Measurements from ENCODE around the gene SORBS1.
"Not testable (repeated sequence)": the region's sequence is repeated elsewhere in the genome, so short reads cannot be mapped to it uniquely, and the experiment has no call there.

SORBS1 gene

GRCh38 chr10:95374597-95375209 is 186.5 kb downstream of the SORBS1 start:
- DNase-seq, result peak; percentile 27

GRCh38 chr10:95373660-95374059 is 187.5 kb downstream of the SORBS1 start:
- no peak for DNase-seq

GRCh38 chr10:95364342-95364741 is 196.8 kb downstream of the SORBS1 start:
- no peak for DNase-seq

GRCh38 chr10:95363303-95363912 is 197.8 kb downstream of the SORBS1 start:
- peak; percentile 18 for DNase-seq

GRCh38 chr10:95360122-95360714 is 201.0 kb downstream of the SORBS1 start:
- DNase-seq, result no peak

- no peak for DNase-seq
These were observed 201.7 kb downstream of the SORBS1 start for GRCh38 chr10:95359466-95359865.

GRCh38 chr10:95356190-95356955 is 204.8 kb downstream of the SORBS1 start:
- DNase-seq, result no peak

- no peak for DNase-seq
These were observed 205.9 kb downstream of the SORBS1 start for GRCh38 chr10:95355301-95355700.

- DNase-seq, result no peak
These were observed 207.1 kb downstream of the SORBS1 start for GRCh38 chr10:95354110-95354509.

GRCh38 chr10:95353123-95353522 is 208.0 kb downstream of the SORBS1 start:
- no peak for DNase-seq

GRCh38 chr10:95352684-95353083 is 208.5 kb downstream of the SORBS1 start:
- DNase-seq, result no peak

GRCh38 chr10:95350830-95351228 is 210.3 kb downstream of the SORBS1 start:
- DNase-seq, result no peak

GRCh38 chr10:95350219-95350829 is 210.8 kb downstream of the SORBS1 start:
- DNase-seq, result no peak

GRCh38 chr10:95347402-95347766 is 213.8 kb downstream of the SORBS1 start:
- not testable (repeated sequence) for DNase-seq

- DNase-seq, result no peak
These were observed 214.3 kb downstream of the SORBS1 start for GRCh38 chr10:95346715-95347401.

- no peak for DNase-seq
These were observed 217.6 kb downstream of the SORBS1 start for GRCh38 chr10:95343573-95343972.

GRCh38 chr10:95341716-95342130 is 219.4 kb downstream of the SORBS1 start:
- DNase-seq, result no peak

- DNase-seq, result no peak
These were observed 221.3 kb downstream of the SORBS1 start for GRCh38 chr10:95339863-95340262.

GRCh38 chr10:95337423-95338160 is 223.6 kb downstream of the SORBS1 start:
- DNase-seq, result no peak

GRCh38 chr10:95336702-95337101 is 224.5 kb downstream of the SORBS1 start:
- no peak for DNase-seq

- no peak for DNase-seq
These were observed 225.1 kb downstream of the SORBS1 start for GRCh38 chr10:95335933-95336699.
